ENCODE results near the gene ATF7. TPM values are rescaled to one million over a fixed set of nuclear protein-coding genes. Genes with fewer than 3 reads are reported as not detected.

ATF7 gene
- total and polyA plus RNA-seq, 2 of the 13 experiments (the other 11 are each of a cell fraction or from before 2014, with no cell fraction given), result 9.6 to 16.2 TPM

- TF ChIP-seq HNF1A (IDR thresholded peaks at IDR 0.05; ENCODE audit: low read depth) (no peak), HNF1A (CRISPR knock-in tag; IDR thresholded peaks at IDR 0.05; ENCODE audit: borderline replicate concordance) (peak; percentile 49; the same call in 1 of the 2 replicates), PATZ1 (CRISPR knock-in tag; IDR thresholded peaks at IDR 0.05) (peak; percentile 94), RAD21 (CRISPR knock-in tag; IDR thresholded peaks at IDR 0.05) (no peak), ELF3 (CRISPR knock-in tag; IDR thresholded peaks at IDR 0.05) (no peak; the same call in none of the 2 replicates), IKZF5 (CRISPR knock-in tag; IDR thresholded peaks at IDR 0.05) (peak; percentile 15; the same call in 1 of the 2 replicates), ZSCAN21 (CRISPR knock-in tag; IDR thresholded peaks at IDR 0.05; ENCODE audit: borderline replicate concordance) (no peak), ELF1 (CRISPR knock-in tag; IDR thresholded peaks at IDR 0.05) (no peak), PBX3 (CRISPR knock-in tag; IDR thresholded peaks at IDR 0.05; ENCODE audit: borderline replicate concordance) (no peak), ZSCAN5A (CRISPR knock-in tag; IDR thresholded peaks at IDR 0.05; ENCODE audit: borderline replicate concordance) (no peak), ZNF678 (CRISPR knock-in tag; IDR thresholded peaks at IDR 0.05) (no peak), ZNF143 (CRISPR knock-in tag; IDR thresholded peaks at IDR 0.05) (0 out of 2 replicates have a peak, but pooled peaks have one; percentile 48), ZSCAN31 (CRISPR knock-in tag; IDR thresholded peaks at IDR 0.05; ENCODE audit: low read depth) (no peak), IRF2 (CRISPR knock-in tag; IDR thresholded peaks at IDR 0.05) (peak; percentile 47), ZFP1 (CRISPR knock-in tag; IDR thresholded peaks at IDR 0.05) (0 out of 2 replicates have a peak, but pooled peaks have one; percentile 8), PHF21A (CRISPR knock-in tag; IDR thresholded peaks at IDR 0.05) (no peak), FOXP4 (CRISPR knock-in tag; IDR thresholded peaks at IDR 0.05) (no peak)
These were observed 133.2 kb downstream of the ATF7 start (continued) for GRCh38 chr12:53492830-53493609.

Measured in HepG2 (cell line).